Measurements from ENCODE around the gene MLKL.

The MLKL gene

DNA sequence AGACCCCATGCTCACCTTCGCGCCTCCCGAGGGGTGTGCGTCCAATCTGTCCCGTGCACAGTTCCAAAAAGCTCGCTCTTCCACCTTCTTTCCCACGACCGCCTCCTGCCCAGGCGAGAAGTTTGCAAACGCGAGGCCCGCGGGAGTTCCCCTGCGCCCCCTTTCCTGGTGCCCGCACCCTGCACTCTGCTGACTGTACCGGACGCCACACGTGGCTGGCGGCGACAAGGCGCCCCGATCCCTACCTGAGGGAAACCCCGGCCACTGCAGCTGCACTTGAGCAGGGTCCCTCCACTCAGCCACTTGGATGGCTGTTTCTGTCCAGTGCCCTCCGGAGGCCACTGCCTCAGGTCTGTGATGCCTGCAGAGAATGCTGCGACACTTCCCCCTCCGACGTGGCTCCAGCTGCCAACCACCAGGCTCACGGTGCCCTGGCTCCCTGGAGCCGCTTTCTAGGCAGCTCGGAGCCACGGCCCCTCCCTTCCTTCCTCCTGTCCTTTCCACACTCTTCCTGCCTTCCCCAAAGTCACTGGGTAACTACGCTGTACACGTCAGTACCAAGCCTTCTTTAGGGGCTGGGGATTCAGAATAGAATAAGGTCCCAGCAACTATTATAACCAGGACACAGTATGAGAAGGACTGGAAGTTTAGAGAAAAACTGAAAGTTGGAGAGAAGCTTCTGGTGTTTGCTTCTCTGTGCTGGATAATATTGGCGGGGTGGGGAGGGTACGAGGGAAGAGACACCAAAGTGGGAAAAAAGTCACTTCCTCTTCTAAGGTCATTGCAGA is at the start of gene MLKL:
TSS of gene MLKL (minus strand) at position 425 of the 788 bp plus-strand sequence. CDS start 5,105 bp downstream, outside the sequence.
- DNase-seq: peak; percentile 50 to 64

DNA sequence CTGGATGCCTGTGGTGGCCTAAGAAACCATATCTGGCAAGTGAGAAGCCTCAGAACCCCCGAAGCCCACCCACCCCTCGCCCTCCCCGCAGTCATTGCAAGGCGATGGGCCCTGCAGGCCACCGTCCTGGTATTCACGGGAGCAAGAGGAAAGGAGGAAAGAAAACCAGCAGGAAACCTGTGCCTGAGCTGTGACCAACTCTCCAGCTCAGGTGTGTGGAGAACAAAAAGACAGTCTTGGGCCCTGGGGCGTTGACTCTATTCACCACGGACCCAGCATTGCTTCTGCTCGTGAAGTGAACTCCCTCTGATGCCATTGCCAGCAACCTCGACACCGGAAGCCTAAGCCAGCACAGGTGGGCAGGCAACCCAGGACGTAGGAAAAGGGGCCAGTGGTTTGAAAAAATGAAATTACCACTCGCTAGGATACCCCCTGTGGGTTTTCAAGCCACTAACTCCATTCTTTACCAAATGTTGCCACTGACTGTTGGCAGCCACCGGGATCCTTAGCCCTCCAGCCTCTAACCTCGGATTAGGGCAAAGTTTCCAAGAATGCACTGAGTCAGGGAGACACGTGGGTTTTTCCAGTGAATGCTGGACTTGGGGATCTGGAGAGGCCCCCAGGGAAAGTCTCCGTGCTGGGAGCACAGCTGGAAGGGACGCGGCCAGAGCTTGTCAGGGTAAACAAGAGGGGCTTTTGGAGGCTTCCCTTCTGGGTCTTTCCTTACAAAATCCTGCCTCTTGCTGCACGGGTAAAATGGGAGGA is 48.8 kb upstream of the MLKL start:
- no peak for DNase-seq

DNA sequence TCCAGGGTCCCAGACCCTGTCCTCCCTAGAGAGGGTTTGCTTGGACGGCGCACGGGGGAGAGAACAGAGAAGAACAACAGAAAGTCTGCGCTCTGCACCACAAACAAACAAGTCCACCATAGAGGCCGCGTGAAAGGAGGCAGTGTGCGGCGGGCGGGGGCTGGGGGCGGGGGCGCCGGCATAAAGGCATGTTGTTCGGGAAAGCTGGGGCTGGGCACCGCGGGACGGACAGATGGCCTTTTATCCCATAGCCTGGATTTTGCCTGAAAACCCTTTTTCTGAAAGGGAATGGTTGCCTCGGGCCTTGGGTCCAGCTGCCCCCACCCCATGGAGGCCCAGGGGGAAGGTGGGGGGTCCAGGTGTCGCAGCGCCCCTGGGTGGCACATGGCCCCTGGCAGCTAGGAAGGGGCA is 48.0 kb upstream of the MLKL start:
- DNase-seq: no peak

DNA sequence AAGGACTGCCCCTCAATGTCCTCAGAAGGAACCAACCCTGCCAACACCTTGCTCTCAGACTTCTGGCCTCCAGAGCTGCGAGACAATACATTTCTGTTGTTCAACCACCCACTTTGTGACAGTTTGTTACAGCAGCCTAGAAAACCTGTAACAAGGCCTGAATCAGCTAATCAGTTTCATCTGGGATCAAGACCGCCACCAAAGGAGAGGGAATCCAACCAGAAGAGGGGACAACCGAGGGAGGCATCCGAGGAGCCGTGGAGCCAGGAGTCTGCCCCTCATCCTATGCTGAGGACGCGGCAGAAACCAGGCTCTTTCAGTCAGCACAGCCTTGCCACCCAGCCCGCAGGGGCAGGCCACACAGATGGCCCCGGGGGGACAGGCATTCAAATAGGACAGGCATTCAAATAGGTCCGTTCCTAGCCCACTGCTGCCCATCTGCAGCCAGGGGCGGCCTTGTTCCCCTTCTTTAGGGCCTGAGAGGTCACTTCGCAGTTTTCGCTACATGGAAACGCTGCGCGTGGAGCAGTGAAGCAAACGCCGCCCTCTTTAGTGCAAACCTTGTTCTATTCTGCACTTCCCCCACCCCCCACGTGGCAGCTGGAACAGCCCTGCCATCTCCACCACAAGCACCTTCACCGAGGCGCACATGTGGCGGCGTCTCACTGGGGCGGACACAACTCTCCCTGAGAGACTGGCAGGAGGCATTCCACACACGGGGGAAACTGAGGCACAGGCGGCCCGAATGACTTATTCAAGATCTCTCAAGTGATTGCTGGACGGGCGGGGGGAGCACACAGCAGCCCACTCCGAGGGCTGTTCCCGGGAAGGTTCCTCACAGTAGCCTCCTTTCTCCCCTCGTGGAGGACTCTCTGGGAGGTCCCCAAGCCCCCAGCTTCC is 47.3 kb upstream of the MLKL start:
- DNase-seq: no peak

DNA sequence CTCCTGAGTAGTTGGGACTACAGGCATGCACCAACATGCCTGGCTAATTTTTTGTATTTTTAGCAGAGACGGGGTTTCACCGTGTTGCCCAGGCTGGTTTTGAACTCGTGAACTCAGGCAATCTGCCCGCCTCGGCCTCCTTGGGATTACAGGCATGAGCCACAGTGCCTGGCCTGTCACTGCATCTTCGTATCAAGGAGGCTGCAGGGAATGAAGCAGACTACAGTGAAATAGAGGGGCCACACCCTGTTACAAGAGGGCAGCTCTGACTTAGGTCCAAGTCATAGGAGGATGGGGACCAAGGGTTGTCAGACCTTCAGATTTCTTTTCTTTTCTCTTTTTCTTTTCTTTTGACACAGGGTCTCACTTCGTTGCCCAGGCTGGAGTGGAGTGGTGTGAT is 45.3 kb upstream of the MLKL start:
- no peak for DNase-seq

DNA sequence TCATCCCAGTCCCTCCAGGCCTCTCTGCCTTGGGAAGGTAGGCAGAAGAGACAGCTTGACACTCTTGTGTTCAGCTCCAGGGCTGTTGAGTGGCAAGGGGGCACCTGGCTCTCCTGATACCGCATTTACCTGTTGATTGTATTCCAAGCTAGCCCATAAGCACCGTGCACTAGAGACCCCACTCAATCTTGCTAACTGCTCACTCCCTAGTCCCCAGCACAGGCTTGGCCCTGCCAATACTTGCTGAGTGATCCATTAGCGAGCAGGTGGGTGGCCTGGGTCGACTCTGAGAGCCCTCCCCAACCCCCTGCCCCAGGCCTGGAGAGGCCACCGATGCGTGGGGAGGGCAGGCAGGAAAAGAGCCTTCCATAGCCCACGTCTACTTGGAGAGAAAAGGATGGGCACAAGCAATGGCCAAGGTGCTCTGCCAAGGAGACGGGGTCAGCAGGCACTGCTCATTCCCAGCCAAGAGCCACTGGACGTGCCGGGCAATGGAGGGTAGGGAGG is 44.5 kb upstream of the MLKL start:
- DNase-seq: no peak

DNA sequence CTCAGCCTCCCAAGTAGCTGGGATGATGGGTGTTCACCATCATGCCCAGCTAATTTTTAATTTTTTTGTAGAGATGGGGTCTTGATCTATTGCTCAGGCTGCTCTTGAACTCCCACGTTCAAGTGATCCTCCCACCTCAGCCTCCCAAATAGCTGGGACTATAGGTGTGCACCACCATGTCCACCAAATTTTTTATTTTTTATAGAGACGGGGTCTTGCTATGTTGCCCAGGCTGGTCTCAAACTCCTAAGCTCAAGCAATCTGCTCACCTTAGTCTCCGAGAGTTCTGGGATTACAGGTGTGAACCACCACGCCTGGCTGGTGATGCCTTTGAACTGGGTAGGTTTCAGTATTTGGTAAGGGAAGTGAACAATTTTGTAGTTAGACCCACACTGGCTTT is 43.9 kb upstream of the MLKL start:
- DNase-seq: no peak

DNA sequence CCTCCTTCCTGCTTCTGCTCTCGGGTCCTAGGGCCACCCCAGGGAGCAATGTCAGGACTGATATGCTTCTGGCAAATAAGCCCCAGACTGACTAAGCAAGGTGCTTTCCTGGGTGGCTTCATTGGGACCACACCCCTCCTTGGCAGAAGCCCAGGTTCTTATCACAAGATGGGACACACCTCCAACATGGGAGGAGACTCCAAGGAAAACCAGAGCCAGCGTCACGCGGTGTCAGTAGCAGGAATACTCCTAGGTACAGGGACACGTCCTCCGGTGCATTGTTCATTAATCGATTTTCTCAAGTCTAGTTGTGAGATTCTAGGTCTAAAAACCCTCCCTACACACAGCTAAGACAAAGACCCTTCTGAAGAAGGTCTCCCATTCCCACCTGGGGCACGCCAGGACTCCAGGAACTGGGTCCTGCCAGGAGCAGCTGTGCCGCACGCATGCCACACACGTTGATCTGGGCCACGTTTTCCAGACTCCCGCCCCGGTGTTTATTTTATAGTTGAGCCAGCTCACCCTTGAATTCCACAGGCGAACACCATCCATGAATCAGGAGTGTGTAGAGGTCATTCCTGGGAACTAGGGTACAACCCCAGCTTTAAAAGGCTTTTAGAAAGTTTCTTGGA is 43.1 kb upstream of the MLKL start:
- DNase-seq: no peak

DNA sequence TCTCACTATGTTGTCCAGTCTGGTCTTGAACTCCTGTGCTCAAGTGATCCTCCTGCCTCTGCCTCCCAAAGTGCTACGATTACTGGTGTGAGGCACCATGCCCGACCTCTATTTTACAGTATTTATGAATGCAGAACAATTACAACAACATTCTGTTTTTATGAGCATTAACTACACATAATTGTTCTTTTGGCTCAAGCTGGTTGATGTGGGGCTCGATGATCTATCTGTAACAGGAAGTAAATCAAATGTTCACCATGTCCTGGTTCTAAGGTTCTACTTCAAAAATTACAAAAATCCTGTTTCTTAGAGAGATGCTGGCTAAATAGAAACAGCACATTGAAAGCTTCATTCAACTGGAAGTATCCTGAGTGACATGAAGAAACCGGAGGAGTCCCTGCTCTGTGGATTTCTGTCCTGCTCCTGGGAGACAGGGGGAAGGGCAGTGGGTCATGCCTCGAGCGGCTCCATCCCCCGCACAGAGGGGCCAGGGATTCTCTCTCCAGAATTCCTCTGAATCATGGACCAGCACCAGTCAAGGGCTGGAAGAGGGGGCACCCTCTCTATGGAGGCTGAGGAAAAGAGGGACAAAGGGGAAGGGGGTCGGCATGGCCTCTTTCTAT is 42.5 kb upstream of the MLKL start:
- DNase-seq: no peak

DNA sequence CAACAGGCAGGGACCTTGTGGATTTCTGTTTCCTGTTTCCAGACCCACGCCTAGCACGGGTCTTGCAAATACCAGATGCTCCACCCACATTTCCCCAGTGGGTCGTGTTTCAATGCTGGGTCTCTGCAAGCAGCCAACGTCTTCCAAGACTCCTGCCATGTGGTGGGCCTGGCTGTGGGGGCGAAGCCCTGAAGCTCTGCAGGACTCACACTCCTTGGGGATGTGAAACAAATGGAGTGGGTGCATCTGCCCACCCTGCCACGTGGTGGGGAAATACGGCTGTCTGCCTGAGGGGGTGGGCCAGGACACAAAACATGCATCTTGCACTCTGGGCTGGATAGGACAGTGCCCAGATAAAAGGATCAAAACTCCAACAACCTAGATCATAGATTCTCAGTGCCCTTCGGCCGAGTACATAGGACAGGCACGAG is 41.4 kb upstream of the MLKL start:
- no peak for DNase-seq

DNA sequence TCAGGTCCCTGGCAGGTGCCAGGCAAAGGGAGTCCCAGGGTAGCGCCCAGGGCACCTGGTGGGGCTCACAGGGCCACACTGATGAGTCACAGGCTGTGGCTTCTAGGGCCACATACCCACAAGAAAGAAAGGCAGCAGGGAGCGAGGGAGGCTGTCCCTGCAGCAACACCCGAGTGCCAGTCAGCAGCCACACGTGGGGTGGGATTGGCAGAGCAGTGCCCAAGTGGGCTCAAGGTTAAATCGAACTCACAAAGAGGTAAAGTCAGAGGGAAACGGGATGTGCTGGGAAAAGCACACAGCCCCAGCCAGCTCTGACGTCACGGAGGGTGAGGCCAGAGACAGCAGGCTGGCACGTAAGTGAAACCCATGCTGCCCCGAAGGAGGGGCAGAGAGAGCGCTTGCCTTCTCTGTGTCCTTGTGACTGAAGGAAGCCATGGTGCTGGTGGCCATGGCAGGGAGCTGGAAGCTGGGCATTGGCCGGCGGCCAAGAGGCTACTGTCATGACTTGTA is 40.2 kb upstream of the MLKL start:
- no peak for DNase-seq

DNA sequence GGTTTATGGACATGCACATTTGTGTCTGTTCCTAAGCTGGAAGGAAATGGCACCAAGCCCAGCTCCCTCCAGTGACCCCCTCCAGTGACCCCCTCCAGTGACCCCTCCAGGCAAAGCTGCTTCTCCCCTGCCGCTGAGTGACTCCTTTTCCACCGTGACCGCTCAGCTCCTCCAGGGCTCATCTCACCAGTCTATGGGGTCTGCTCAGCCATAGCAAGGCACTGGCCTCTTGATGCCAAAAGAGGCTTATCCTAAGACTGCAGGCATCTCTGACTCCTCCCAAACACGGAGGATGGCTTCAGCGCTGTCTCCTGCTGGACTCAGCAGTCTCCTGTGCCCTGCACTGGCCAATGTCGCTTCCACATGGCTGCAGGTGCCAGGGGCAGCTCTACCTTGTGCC is 38.6 kb upstream of the MLKL start:
- DNase-seq: no peak

DNA sequence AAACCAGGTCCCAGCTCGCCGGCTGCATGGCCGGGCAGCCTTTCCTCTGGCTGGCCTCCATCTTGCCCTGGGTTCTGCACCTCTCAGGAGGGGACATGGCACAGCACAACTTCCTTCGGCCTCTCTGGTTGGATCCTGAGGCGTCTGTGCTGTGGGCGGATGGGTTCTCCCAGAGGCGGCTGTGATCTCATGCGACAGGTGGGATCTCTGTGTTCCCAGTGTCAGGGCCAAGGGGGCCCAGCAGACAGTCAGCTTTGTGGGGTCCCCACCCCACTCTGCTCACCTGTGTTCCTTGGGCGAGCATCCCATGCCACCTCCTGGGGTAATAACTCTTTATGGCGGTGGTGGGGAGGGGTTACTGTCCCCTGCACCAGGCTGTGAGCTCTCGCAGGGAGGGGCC is 38.2 kb upstream of the MLKL start:
- no peak for DNase-seq

DNA sequence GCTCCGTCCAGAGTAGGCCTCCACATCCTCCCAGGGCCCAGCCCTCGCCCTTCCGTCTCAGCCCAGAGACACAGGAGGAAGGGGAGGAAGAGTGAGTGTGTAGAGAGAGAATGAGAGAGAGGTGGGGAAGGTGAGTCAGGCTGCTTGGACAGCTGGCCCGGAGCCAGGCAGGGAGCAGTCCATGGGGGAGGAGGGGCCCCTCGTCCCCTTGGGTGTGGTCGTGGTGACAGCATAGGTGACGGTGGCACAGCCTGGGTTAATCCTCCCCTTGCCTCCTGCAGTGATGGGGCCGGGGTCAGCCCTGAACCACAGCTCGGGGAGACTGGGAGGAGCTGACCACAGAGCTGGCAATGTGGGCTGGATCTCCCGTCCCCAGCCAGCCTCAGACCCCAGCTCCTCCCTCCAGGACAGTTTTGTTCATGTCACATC is 37.5 kb upstream of the MLKL start:
- DNase-seq: no peak

DNA sequence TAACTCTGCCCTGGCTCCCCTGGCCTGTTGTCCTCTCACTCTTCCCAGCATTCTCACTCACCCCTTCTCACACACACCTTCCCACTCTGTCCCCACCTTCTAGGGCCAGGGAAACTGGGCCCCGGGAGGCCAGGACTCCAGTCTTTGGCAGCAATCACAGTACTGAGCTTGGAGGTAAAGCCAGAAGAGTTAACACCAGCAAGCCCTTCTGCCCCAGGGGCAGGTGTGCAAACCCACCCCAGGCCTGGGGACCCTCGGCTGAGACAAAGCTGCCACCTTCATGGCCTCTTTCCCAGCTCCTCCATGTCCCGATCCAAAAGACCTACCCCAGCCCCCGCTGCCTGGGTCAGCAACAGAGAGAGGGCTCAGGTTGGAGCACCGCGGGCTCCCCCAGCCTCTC is 36.9 kb upstream of the MLKL start:
- DNase-seq: no peak

DNA sequence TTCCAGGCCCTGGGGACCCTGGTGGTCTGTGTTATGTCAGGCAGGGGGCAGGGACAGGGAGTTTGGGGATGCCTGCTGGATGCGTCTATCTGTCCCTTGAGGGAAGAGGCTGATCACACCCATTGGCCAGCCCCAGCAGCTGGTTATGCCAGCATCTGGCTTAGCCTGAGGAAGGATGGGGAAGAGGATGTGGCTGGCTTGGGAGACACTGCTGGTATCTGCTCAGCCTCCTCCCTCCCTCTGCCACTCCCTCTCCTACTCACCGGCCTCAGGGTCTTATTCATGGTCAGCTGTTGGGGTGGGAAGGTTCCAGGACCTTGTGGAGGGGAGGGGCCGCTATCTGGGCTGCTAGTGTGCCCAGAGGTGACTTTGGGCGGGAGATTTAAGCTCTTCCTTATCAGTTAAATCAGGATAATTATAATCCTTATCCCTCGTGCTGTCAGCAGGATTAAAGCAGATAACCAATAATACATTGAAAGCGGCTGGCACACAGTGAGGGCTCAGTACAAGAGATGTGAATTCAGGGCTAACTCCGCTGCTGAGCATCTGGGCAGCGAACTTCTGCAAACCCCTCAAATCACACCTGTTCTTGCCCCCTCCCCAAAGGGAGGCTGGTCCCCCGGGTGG is 36.0 kb upstream of the MLKL start:
- no peak for DNase-seq

DNA sequence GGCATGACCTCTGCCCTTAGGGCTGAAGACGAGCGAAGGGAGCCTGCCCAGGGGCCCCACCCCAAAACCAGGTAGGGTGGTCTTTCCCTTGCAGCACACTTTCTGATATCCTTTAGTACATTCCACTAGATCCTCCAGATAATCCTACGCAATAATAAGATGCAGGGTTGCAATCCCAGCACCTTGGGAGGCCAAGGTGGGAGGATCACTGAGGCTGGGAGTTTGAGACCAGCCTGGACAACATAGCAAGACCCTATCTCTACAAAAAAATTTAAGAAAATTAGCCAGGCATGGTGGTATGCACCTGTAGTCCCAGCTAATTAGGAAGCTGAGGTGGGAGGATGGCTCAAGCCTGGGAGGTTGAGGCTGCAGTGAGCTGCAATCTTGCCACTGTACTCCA is 34.9 kb upstream of the MLKL start:
- DNase-seq: no peak

DNA sequence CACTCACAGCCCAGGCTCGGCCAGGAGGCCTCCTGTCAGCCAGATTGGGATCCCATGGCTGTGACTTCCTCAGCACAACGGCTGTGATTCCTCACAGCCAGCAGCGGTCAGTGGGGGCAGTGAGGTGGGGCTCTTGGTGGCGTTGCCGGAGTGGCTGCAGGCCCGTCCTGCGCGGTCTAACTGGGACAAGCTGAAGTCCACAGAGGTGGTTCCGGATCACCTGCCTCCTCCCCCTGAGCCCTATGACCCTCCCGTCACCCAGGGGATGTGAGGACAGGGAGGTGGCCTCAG is 34.4 kb upstream of the MLKL start:
- no peak for DNase-seq

DNA sequence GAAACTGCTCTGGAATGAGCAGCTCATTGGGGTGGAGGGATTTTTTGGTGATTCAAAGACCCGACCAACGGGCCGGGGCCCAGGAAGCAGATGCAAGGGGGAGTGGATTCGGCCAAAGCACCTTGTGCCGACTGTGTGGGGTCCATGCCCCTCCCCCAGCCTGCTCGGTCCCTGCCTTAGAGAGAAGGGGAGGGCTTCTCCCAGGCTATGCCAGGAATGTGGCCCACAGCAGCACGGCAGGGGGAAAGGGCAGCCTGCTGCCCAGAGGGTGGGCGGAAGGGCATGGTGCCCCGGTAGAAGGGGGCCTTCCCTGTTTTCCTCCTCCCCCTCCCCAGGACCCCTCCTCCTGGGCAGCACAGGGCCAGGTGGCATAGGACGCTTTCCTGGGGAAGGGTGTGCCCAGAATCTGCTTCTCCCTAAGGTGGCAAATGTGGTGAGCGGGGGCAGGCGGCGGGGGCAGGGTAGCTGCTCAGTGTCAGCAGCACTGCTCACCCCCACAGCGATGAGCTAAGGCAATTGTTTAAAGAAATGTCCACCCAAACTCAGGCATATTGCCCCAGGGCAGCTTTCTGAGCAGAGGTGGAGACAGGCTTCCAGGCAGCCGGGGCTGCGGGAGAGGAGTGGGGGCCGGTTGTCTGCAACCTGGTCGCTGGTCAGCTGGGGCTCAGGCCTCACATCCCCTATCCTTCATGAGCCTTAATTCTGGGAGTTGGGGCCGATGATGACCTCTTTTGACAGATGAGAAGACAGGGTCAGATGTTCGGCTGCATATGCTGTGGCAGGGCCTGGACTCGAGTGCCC is 33.9 kb upstream of the MLKL start:
- no peak for DNase-seq

DNA sequence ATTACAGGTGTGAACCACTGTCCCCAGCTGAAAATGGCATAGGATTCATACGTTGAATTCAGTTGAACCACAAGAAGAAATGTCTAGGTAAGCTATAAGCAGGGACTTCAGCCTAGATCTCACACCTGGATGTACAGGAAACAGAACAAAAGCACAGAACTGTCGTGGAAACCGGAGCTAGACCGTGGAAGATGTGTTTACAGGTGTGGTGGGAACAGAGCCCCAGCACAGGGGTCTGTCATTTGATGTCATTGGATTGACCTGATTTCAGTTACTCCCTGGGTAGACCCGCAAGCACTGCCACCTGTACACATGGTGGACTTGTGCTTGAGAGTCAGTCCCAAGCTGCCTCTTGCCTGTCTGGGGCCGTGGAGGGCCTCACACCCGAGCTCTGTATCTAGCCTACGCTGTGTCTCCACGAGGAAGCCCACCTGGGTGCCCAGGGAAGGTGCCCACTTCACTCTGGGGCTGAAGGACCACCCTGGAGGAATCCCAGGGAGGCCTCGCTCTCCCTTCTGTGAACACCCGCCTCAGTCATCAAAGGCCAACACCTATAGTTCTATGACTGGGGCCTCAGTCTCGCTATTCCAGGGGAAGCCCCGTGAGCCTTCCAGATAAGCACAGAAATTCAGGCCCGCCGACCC is 32.2 kb upstream of the MLKL start:
- DNase-seq: no peak
